Chondrocyte (in vitro differentiated cells): ENCODE results near the gene CYP26A1. TPM values are rescaled to one million over a fixed set of nuclear protein-coding genes. Genes with fewer than 3 reads are reported as not detected.

Experiments
- DNase-seq: peaks from one replicate; pipeline ENCODE4 v3.0.0; 2021; ENCODE audit warnings: mixed read lengths, low spot score
- H3K27ac Mint-ChIP-seq: one replicate; pipeline ENCODE4 v1.8.0; 2021; ENCODE audit warnings: mild to moderate bottlenecking, moderate library complexity, mixed read lengths; ENCODE audit not compliant: unreplicated experiment
- H3K27me3 Mint-ChIP-seq: 2 replicates; pipeline ENCODE4 v1.8.0; 2021; ENCODE audit warnings: low read depth, mixed read lengths
- H3K36me3 Mint-ChIP-seq: 2 replicates; pipeline ENCODE4 v1.8.0; 2021; ENCODE audit warnings: low read depth, mixed read lengths
- H3K4me1 Mint-ChIP-seq: 2 replicates; pipeline ENCODE4 v1.8.0; 2021; ENCODE audit warnings: low read depth, mild to moderate bottlenecking, mixed read lengths
- H3K4me3 Mint-ChIP-seq: one replicate; pipeline ENCODE4 v1.8.0; 2021; ENCODE audit warnings: mild to moderate bottlenecking, moderate library complexity, mixed read lengths; ENCODE audit not compliant: unreplicated experiment
- H3K9me3 Mint-ChIP-seq: 2 replicates; pipeline ENCODE4 v1.8.0; 2021; ENCODE audit warnings: low read depth, mixed read lengths
- total RNA-seq: library from RNA; stranded (reverse); gene quantifications from 3 replicates; pipeline ENCODE4 v1.2.1, GENCODE V29; 2021
- TF ChIP-seq, protein P1 (sequence below): fragments of 200-600 bp; sonication (generic); IDR thresholded peaks from 2 replicates; pipeline ENCODE4 v1.5.0; 2021; ENCODE audit warnings: antibody characterized with exemption, mild to moderate bottlenecking, moderate library complexity

CYP26A1 gene
- total RNA-seq, 1 donor from 2014 or later = 0.47 TPM

DNA sequence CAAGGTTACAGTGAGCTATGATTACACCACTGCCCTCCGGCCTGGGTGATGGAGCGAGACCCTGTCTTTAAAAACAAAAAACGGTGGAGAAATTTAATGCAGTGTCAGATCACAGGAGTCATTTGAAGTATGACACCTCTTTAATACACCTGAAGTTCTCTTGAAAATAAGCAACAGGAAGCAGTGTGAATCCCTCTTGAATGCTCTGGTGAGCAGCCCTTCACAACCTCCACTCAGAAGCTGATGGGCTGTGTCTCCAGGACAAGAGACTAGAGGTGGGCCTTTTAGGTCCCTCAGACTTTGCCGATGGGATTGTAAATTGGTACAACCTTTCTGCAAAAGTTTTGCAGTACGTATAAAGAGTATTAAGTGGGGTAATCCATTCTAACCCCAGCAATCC, 50.1 kb downstream of the CYP26A1 start:
- DNase-seq = no peak
- H3K4me1 Mint-ChIP-seq = no peaks in the 10 kb centered on the region
- H3K36me3 Mint-ChIP-seq = peaks cover 3% of the 10 kb centered on the region
- H3K9me3 Mint-ChIP-seq = peaks cover 16% of the 10 kb centered on the region
- no peak overlapping the region for H3K27ac Mint-ChIP-seq
- TF ChIP-seq, protein P1, sequence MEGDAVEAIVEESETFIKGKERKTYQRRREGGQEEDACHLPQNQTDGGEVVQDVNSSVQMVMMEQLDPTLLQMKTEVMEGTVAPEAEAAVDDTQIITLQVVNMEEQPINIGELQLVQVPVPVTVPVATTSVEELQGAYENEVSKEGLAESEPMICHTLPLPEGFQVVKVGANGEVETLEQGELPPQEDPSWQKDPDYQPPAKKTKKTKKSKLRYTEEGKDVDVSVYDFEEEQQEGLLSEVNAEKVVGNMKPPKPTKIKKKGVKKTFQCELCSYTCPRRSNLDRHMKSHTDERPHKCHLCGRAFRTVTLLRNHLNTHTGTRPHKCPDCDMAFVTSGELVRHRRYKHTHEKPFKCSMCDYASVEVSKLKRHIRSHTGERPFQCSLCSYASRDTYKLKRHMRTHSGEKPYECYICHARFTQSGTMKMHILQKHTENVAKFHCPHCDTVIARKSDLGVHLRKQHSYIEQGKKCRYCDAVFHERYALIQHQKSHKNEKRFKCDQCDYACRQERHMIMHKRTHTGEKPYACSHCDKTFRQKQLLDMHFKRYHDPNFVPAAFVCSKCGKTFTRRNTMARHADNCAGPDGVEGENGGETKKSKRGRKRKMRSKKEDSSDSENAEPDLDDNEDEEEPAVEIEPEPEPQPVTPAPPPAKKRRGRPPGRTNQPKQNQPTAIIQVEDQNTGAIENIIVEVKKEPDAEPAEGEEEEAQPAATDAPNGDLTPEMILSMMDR = no peak
- H3K27me3 Mint-ChIP-seq = peaks cover 6% of the 10 kb centered on the region
- H3K4me3 Mint-ChIP-seq = no peak overlapping the region

DNA sequence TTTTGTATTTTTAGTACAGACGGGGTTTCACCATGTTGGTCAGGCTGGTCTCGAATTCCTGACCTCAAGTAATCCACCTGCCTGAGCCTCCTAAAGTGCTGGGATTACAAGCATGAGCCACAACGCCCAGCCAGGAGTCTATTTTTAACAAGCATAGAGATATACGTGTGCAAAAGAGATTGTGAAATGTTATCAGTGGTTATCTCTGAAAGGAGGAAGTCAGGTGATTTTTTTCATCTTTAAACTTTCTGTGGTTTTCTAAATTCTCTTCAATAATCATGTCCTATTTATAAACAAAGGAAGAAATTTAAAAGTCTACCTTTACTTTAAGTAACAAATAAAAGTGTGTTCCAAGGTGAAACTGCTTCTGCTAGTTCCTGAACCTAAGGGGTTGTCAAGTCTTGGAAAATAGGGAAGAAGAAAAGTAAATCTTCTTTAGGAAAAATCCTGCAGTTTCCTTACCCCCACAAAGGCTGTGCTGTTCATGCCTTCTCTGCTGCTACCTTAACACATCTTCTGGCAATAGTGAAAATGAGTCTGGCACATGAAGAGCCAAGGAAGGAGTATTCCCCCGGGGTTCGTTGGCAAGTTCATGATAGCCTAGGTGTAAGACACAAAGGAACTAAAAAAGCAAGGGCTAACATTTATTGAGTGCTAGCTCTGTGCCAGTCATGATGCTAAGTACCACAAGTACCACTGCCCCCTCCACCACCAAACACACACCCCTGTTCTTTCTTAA, 51.1 kb downstream of the CYP26A1 start:
- Mint-ChIP-seq H3K36me3 (peaks cover 3% of the 10 kb centered on the region), H3K27ac (no peak overlapping the region), H3K27me3 (peaks cover 6% of the 10 kb centered on the region), H3K9me3 (peaks cover 18% of the 10 kb centered on the region), H3K4me1 (no peaks in the 10 kb centered on the region), H3K4me3 (no peak overlapping the region)
- no peak for DNase-seq
- TF ChIP-seq, protein P1 = no peak

DNA sequence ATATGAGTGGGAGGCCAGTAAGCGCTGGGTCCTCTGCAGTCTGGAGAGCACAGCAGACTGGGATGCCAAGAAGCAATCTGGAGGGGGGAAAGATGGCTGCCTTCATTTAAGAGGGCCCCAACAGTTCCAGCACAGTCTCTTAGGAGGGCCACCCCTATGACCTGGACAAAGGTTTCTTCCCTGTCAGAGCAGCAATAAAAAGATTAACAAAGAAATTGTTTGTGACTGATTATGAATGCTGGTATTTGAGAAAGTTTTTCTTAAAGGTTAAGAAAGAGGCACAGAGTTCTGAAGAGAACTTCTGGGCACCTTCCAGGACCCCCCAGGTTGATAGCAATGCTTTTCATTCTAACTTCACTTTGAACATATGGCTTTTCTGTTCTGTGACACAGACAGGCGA, 52.3 kb downstream of the CYP26A1 start:
- no peaks in the 10 kb centered on the region for H3K4me1 Mint-ChIP-seq
- peaks cover 3% of the 10 kb centered on the region for H3K36me3 Mint-ChIP-seq
- no peak overlapping the region for H3K4me3 Mint-ChIP-seq
- peaks cover 1% of the 10 kb centered on the region for H3K27me3 Mint-ChIP-seq
- no peak for DNase-seq
- H3K9me3 Mint-ChIP-seq = peaks cover 18% of the 10 kb centered on the region
- H3K27ac Mint-ChIP-seq = no peak overlapping the region
- TF ChIP-seq, protein P1 = no peak

GRCh38 chr10:93126483-93127052, 52.9 kb downstream of the CYP26A1 start:
- Mint-ChIP-seq H3K9me3 (peaks cover 18% of the 10 kb centered on the region), H3K4me3 (no peak overlapping the region), H3K36me3 (peaks cover 3% of the 10 kb centered on the region), H3K27me3 (no peaks in the 10 kb centered on the region), H3K27ac (no peak overlapping the region), H3K4me1 (no peaks in the 10 kb centered on the region)
- no peak for DNase-seq
- TF ChIP-seq, protein P1 = peak; percentile 69

Other genes starting within 250 kb of the CYP26A1 start
- 7.0 to 7.2 TPM (median 7.0 TPM) in 3 replicates for gene EXOC6, start 225.4 kb upstream of the CYP26A1 start, total RNA-seq
- 0.10 to 0.25 TPM (median 0.15 TPM) in 3 replicates for gene CYP26C1, start 13.1 kb upstream of the CYP26A1 start, total RNA-seq